PC-3 (cell line): ENCODE results near the gene CPEB1.

Experiments used
- CTCF ChIP-seq: fragments of 300-600 bp; sonication (generic); conservative IDR thresholded peaks from 2 replicates; pipeline ENCODE4 v1.5.1; 2017; ENCODE audit warnings: antibody characterized with exemption, low read depth, mild to moderate bottlenecking, low read length
- EZH2 ChIP-seq: fragments of 300-600 bp; sonication (generic); IDR thresholded peaks from one replicate; pipeline ENCODE4 v1.6.1; 2017; ENCODE audit warnings: antibody characterized with exemption, mild to moderate bottlenecking, low read length; ENCODE audit not compliant: unreplicated experiment

- TF ChIP-seq CTCF (no peak), EZH2 (no peak)
These were observed 88.7 kb downstream of the CPEB1 start for GRCh38 chr15:82558502-82558901.
